ENCODE data around the gene HTRA3. TPM values are rescaled to one million over a fixed set of nuclear protein-coding genes. Genes with fewer than 3 reads are reported as not detected.

The HTRA3 gene
- total and polyA plus RNA-seq, 2 of the 8 experiments (the other 6 are each of a cell fraction or from before 2014, with no cell fraction given), result 3.2 to 5.8 TPM

DNA sequence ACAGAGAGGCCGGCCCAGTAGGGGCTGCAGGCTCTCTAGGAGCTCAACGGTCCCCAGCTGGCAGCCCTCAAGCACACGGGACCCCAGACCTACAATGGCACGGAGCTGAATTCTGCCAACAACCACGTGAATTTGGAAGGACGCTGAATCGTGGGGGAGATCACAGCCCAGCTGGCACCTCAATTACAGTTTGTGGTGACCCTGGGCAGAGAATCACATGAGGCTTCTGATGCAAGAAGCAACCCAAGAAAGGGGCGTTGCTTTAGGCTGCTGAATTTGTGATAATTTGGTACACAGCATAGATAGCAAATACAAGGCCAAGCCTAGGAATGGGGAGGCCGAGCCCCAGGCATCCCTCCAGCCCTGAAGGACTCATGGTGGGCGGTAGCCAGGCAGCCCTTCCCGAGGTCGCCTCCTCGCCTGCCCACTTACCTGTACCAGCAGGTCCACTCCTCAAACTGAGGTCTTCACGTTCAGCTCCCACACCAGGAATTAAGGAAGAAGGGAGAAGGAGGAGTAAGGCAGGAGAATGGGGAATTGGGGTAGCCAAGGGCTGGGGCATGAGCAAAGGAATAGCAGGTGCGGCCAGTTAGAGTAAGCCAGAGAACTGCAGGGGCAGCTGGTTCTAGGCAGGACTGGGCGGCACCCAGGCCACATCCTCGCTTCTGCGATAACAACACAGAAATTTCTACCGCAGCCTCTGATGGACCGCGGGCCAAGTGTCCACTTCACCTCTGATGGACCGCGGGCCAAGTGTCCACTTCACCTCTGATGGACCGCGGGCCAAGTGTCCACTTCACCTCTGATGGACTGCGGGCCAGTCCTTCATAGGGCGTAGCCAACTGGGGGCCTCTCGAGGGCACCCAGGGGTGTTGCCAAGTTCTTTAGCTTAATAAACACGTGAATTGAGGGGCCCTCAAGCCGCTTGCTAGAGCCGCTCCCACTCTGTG lies 23.4 kb upstream of the HTRA3 start (continued):
- TF ChIP-seq, protein P1, sequence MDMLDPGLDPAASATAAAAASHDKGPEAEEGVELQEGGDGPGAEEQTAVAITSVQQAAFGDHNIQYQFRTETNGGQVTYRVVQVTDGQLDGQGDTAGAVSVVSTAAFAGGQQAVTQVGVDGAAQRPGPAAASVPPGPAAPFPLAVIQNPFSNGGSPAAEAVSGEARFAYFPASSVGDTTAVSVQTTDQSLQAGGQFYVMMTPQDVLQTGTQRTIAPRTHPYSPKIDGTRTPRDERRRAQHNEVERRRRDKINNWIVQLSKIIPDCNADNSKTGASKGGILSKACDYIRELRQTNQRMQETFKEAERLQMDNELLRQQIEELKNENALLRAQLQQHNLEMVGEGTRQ (IDR thresholded peaks at IDR 0.05; ENCODE audit: low read length), result no peak
- TF ChIP-seq SUZ12 (IDR thresholded peaks at IDR 0.05; ENCODE audit: low read length), result no peak

Measured in H1 (cell line).